Coronary artery (tissue), 2 donors: ENCODE data around the gene MRC2.
A peak's percentile ranks its signal among the peaks of the same experiment; 100 is the strongest.

Source experiments
- DNase-seq: peaks from one replicate; pipeline ENCODE4 v3.0.0-alpha.2; 2017; ENCODE audit warnings: low spot score
- H3K27ac ChIP-seq, 2 donors: fragments of 200-600 bp; sonication (generic); one replicate each; pipeline ENCODE4 v1.5.1; 2016 to 2019
- H3K4me3 ChIP-seq: fragments of 200-600 bp; sonication (generic); 2 replicates; pipeline ENCODE4 v1.5.1; 2016; ENCODE audit warnings: mild to moderate bottlenecking, moderate library complexity
- TF ChIP-seq, protein P1 (sequence below): fragments of 200-600 bp; sonication (generic); IDR thresholded peaks from one replicate; pipeline ENCODE4 v1.5.1; 2019; ENCODE audit warnings: antibody characterized with exemption

Gene MRC2

DNA sequence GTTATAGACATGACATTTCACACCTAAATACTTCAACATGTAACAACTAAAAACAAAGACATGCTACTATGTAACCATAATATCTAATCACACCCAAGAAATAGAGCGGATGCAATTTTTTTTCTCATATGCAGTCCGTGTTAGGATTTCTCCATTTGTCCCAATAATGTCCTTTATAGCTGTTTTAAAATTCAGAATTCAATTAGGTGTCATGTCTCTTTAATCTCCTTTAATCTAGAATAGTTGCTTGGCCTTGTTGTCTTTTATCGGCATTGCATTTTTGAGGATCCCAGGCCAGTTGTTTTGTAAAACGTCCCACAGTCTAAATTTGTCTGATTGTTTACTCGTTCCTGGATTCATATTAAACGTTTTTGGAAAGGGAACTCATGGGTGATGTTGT lies 14.5 kb downstream of the MRC2 start:
- Histone ChIP-seq H3K4me3 (no peak overlapping the region), H3K27ac (no peak overlapping the region)
- no peak for DNase-seq
- TF ChIP-seq, protein P1, sequence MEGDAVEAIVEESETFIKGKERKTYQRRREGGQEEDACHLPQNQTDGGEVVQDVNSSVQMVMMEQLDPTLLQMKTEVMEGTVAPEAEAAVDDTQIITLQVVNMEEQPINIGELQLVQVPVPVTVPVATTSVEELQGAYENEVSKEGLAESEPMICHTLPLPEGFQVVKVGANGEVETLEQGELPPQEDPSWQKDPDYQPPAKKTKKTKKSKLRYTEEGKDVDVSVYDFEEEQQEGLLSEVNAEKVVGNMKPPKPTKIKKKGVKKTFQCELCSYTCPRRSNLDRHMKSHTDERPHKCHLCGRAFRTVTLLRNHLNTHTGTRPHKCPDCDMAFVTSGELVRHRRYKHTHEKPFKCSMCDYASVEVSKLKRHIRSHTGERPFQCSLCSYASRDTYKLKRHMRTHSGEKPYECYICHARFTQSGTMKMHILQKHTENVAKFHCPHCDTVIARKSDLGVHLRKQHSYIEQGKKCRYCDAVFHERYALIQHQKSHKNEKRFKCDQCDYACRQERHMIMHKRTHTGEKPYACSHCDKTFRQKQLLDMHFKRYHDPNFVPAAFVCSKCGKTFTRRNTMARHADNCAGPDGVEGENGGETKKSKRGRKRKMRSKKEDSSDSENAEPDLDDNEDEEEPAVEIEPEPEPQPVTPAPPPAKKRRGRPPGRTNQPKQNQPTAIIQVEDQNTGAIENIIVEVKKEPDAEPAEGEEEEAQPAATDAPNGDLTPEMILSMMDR = no peak

DNA sequence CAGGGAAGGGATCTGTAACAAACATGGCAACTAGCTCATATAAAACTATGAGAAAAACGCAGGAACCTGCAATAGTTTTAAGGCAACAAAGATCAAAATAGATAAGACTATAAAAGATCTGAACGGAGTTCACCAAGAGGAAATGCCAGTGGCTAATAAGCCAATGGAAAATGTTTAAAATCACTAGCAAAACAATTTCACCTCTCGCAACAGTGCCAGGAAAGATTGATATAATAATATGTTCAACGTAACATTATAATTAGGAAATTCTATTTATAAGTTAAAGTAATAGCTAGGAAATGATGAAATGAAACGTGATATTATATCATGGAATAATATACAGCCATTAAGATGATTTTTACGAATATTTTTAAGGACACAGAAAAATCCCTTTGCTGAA lies 16.0 kb downstream of the MRC2 start:
- no peak for DNase-seq
- no peak overlapping the region for H3K4me3 ChIP-seq
- TF ChIP-seq, protein P1 = no peak
- no peak overlapping the region for H3K27ac ChIP-seq

DNA sequence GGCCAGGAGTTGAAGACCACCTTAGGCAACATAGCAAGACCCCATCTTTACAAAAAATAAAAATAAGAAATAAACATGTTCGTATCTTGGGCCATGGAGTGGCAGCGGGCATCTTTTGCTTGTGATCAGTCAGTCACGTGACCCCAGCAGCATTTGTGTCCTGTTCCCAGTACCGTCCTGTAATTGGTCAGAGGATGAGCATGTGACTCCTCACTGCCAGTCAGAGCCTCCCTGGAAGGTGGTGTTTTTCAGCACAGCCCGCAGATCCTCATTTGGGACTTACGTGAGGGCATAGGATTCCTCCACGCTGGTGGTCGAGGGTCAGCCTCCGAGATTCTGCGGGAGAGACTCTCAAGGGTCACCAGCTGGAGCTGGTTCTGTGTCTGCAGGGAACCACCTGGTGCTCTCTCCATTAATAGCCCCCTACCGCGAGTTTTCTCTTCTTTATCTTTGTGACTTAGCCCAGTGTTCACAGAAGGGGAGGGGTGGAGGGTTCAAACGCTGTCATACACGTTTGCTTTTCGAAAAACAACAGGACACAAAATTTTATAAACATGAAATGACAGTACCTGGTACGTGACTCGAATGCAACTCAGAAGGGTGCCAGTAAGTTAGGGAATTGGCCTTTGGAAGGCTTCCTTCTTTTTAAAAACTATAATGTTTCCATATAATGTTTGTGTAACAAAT lies 17.2 kb downstream of the MRC2 start:
- no peak for DNase-seq
- no peak overlapping the region for H3K4me3 ChIP-seq
- TF ChIP-seq, protein P1 = no peak
- no peak overlapping the region for H3K27ac ChIP-seq

DNA sequence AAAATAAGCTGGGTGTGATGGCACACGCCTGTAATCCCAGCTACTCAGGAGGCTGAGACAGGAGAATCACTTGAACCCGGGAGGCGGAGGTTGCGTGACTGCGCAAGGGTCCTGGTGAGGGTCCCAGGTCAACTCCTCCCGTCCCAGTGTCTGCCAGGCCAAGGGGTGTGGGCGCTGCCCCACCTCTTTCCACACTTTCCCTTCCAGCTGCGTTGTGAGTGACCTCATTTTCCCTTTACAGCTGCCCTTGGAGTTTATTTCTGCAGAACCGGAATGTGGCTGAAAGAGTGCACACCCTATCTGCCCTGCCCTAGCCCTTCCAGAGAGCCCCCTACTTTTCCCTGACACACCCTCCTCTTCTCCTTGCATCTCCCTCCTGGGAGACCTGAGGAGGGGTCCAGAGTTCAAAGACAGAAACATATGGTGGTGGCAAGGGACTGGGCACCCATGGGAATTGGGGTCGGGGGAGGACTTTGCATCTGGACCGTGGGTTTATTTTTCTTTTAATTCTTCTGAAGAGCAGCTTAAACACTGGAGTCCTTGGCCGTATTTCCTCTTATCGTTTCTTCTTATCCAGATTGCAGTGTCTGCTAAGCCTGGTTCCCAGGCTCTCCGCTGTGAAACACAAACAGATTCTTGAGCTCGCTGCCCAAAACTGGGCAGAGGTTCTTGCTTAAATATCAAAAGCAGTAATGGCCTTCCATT lies 20.9 kb downstream of the MRC2 start:
- no peak for DNase-seq
- Histone ChIP-seq H3K27ac (peak overlapping the region; percentile 50 to 71), H3K4me3 (no peak overlapping the region)
- TF ChIP-seq, protein P1 = no peak

DNA sequence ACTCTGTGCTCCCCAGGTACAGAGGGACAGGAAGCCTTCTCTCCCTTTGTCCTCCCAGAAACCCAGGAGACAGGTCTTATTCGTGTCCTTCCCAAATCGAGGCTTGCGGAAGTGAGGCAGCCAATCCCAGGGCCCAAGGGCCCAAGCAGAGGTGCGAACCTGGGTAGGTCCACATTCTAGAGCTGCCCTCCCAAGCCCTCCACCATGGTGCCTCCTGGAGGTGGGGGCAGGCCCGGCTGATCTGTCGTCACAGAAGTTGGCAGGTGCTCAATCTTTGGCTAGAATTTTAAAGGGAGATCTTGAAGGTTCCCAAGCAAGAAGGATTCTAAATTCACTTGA lies 21.5 kb downstream of the MRC2 start:
- DNase-seq = no peak
- TF ChIP-seq, protein P1 = no peak
- Histone ChIP-seq H3K4me3 (no peak overlapping the region), H3K27ac (peak overlapping the region; percentile 50 to 71)

DNA sequence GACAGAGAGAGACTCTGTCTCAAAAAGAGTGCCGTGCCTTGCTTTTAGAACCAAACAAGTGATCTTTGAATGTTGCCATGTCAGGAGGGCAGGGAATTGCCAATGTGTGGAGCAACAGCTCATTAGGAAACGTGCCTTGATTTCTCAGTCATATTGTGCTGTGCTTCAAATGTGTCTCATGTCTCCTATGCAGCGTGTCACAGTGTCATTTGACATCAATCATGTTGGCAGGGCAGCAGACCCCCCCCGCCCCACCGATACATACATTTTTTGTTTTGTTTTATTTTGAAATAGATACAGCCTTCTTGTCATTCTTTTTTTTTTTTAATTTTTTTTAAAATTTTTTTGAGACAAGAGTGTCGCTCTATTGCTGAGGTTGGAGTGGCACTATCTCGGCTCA lies 22.1 kb downstream of the MRC2 start:
- TF ChIP-seq, protein P1 = no peak
- Histone ChIP-seq H3K4me3 (no peak overlapping the region), H3K27ac (peak overlapping the region in 1 of 2 donors; percentile 71)
- no peak for DNase-seq

DNA sequence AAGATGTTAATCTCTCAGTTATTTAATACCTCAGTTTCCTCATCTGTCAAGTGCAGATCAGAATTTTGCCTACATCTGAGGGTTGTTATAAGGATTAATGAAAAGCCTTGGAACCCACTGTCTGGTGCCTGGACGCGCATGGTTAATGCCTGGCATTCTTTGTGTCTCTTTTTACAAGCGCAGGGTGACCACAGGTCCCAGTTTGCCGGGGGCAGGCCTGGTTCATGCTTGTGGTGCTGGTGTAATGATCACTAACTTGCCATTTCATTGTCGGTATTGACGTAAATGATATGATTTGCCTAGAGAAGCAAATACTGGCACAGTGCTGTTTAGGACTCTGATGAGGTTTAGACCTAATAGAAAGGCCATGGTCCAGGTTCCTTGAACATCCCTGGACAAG lies 23.1 kb downstream of the MRC2 start:
- H3K4me3 ChIP-seq = no peak overlapping the region
- H3K27ac ChIP-seq = no peak overlapping the region
- DNase-seq = no peak
- TF ChIP-seq, protein P1 = no peak
